Omental fat pad (tissue), 4 donors: ENCODE results near the gene TRERF1. TPM values are rescaled to one million over a fixed set of nuclear protein-coding genes. Genes with fewer than 3 reads are reported as not detected.

Experiments
- ATAC-seq: fragments of 150-250 bp; one replicate; pipeline ENCODE4 v1.9.1; 2016; ENCODE audit warnings: mild to moderate bottlenecking, moderate library complexity; ENCODE audit not compliant: low FRiP score
- DNase-seq: peaks from one replicate; pipeline ENCODE4 v3.0.0-alpha.2; 2019; ENCODE audit warnings: low spot score
- CTCF ChIP-seq, 3 donors: fragments of 450-650 bp; IDR thresholded peaks; one replicate each; pipeline ENCODE4 v1.5.1; 2016 to 2017; ENCODE audit warnings: antibody characterized with exemption in 3 of 3, mild to moderate bottlenecking in 3 of 3, moderate library complexity in 2 of 3
- total RNA-seq, 4 donors: library from RNA; depleted of rRNA; stranded (reverse); fragments of >200 nt; gene quantifications; one replicate each; pipeline ENCODE4 v1.1.0, GENCODE V29; 2016

The TRERF1 gene
- total RNA-seq, 4 donors from 2014 or later = 2.0 to 10.2 (median 2.6) TPM

- DNase-seq = no peak
- ATAC-seq = no peak
- TF ChIP-seq CTCF (IDR thresholded peaks at IDR 0.05) = no peak
These were observed 196.7 kb downstream of the TRERF1 start for GRCh38 chr6:42255050-42255449.

DNA sequence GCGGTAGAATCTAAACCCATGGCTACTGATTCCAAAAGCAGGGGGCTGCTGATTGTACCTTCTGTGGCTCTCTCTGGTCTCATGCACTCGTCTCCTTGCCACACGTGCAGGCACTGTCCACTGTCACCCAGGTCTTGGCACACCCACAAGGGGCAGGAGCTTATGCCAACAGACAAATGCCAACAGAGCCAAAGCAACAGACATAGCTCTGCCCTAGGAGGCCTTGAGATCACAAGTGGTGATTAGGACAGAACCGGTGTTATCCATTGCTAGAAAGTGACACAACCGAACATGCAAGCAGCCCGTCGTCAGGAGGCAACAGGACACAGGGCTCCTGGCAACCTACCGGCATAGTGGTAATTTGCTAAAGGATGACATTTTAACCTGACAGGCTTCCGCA is 197.2 kb downstream of the TRERF1 start:
- ATAC-seq = no peak
- TF ChIP-seq CTCF (IDR thresholded peaks at IDR 0.05) = no peak
- DNase-seq = no peak

DNA sequence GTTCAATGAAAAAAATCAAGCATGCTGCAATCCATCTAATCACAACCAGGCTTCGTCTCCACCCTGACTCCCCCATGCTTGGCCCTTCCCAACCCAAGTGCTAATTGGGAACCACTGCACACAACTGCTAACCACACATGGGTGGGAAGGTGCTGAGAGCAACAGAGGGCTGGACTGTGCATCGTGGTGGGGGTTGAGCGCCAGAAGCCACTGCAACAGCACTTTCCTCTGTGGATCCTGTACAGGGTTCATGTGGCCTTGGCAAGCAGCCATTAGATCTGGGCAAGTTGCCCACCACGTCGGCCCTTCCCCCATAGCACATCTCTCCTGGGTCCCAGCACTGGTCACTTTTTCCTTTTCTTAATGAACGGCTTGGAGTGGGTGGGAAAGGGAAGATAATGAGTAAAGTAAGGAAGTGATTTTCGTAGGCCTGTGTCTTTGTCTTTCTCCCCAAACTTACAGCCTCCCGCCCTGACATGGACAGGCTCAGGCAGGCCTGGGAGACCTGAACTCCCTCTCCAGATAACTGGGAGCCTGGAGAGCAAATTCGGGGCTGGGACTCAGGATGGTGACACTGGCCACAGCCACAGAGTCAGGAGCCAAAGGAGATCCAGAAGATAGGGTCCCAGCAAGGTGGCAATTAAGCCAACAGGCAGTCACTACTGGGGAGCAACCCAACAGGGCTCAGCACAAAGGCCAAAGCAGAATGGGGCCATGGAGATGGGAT is 199.7 kb downstream of the TRERF1 start:
- peak; percentile 41 for ATAC-seq
- DNase-seq = no peak
- no peak for TF ChIP-seq CTCF (IDR thresholded peaks at IDR 0.05)

DNA sequence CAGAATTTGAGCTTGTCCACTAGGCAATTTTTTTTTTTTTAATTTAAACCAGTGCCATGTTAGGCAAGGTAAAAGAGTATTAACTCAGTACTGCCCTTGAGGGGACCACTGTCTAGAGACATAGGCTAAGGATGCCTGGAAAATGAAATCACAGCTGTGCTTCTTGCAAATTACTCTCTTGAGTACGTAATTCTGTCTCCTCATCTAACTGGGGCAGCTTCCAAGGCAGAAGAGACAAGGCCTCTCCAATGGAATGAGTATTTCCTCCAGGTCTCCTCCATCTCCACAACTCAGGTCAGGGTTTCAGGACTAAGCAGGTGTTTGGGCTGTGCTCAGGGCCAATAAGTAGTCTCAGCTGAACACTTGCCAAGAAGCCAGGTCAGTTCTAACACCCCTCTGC is 200.2 kb downstream of the TRERF1 start:
- peak; percentile 53 for ATAC-seq
- no peak for DNase-seq
- TF ChIP-seq CTCF (IDR thresholded peaks at IDR 0.05) = no peak

DNA sequence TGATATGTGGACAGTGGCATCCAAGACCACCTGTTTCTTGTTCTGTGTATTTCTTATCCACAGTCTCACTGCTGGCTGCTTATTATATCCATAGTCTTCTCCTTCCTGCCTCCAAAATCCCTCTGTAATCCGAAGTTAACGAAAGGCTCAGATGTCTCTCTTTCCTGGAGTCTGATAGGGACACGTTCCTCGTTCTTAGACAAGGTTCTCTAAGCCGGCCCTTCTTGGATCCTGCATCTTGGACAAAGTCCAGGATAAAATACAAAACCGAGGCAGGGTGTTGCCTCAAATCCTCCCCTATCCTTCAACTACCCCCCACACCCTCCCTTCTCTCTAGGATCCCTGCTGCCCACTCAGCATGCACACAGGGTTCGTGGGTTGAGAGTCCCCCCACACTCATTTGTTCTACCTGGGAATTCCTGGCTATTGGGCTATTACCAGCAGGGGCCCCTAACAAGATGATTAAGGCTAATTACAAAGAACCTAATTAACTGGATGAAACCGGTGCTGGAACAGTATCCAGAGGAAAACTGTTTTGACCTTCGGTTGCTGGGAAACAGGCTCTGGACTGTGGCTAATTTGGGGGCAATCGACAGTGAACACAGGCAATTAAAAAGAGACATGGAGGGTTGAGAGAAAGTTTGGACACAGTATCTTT is 201.3 kb downstream of the TRERF1 start:
- DNase-seq = no peak
- ATAC-seq = no peak
- no peak for TF ChIP-seq CTCF (IDR thresholded peaks at IDR 0.05)

DNA sequence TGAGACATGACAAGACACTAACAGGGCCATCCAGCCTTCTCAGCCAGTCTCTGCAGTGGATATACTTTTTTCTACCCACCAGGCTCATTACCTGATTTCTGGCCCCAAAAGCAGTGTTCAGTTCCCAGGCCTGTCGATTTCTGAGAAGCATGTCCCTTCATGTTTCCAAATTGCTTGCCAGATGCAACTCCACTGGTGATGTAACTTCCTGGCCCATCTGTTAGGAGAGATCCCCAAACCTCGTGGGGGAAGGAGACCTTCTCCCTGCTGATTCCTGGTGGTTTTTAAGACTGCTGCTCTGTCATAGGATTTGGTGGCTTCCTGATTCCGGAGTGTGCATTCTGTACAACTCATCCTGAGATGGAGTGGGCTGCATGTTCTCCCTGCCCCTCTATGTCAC is 202.4 kb downstream of the TRERF1 start:
- TF ChIP-seq CTCF (IDR thresholded peaks at IDR 0.05) = no peak
- ATAC-seq (no peak), DNase-seq (no peak)

DNA sequence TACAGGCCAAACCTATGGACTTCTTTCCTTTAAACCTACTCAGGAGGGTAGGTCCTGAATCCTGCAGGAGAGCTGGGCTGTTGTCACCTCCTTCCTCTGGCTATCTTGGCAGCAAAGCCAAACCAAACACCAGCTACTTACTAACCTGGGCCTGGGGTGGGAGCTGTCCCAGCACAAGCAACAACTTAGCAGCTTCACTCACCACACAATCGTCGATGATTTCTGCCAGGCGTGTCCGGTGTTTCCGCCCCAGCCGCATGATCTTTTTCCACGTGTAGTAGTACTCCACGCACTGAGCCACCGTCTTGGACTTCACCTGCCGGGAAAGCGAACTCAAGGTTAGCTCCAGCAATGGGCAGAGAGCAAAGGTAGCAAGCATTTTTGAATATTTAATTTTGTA is 208.7 kb downstream of the TRERF1 start:
- DNase-seq = no peak
- ATAC-seq = no peak
- TF ChIP-seq CTCF (IDR thresholded peaks at IDR 0.05) = no peak
